SK-N-SH (cell line): ENCODE data around the gene P4HA3. TPM values are rescaled to one million over a fixed set of nuclear protein-coding genes. Genes with fewer than 3 reads are reported as not detected.

Experiments used
- CTCF ChIP-seq: fragments of 200-600 bp; sonication (generic); IDR thresholded peaks from 2 replicates; pipeline ENCODE4 v1.6.1; 2017; ENCODE audit warnings: antibody characterized with exemption, mild to moderate bottlenecking, moderate library complexity
- FOSL2 ChIP-seq: IDR thresholded peaks from 2 replicates; pipeline ENCODE4 v1.4.0; 2012; ENCODE audit warnings: low read depth, mild to moderate bottlenecking, moderate library complexity, borderline replicate concordance
- FOXJ3 ChIP-seq: sonication (generic); formaldehyde crosslinking; IDR thresholded peaks from 2 replicates; pipeline ENCODE4 v1.5.1; 2020; ENCODE audit warnings: mild to moderate bottlenecking, missing genetic modification reagents
- GABPA ChIP-seq: IDR thresholded peaks from 2 replicates; pipeline ENCODE4 v1.4.0; 2012; ENCODE audit warnings: low read depth, mild to moderate bottlenecking
- JUND ChIP-seq: IDR thresholded peaks from 2 replicates; pipeline ENCODE4 v1.4.0; 2012
- POLR2AphosphoS5 ChIP-seq: IDR thresholded peaks from 2 replicates; pipeline ENCODE4 v1.6.1; 2012; ENCODE audit warnings: low read depth, low read length
- SMC3 ChIP-seq: IDR thresholded peaks from 2 replicates; pipeline ENCODE4 v1.6.1; 2012; ENCODE audit warnings: low read depth, low read length, improper control_type of control experiment
- USF1 ChIP-seq: IDR thresholded peaks from 2 replicates; pipeline ENCODE4 v1.4.0; 2012; ENCODE audit warnings: low read depth, borderline replicate concordance
- polyA plus RNA-seq, 3 experiments: library from polyadenylated mRNA; depleted of rRNA; stranded (reverse); fragments of >200 nt; gene quantifications; 2 replicates each; pipeline ENCODE4 v1.2.3, GENCODE V29; 2012
- small RNA-seq, 7 experiments: library from RNA; depleted of rRNA; stranded (forward); fragments of <200 nt; gene quantifications; one replicate each; pipeline ENCODE3, GENCODE V24; 2012

Gene P4HA3
- polyA plus RNA-seq, 1 of the 3 experiments (the other 2 are of a cell fraction), result 8.4 TPM

- TF ChIP-seq USF1 (no peak), POLR2AphosphoS5 (no peak), FOSL2 (no peak), GABPA (no peak), SMC3 (no peak), CTCF (no peak), JUND (no peak), FOXJ3 (CRISPR knock-in tag) (no peak)
Measured at GRCh38 chr11:74220376-74220775, 91.1 kb downstream of the P4HA3 start (continued).

Small RNAs within 50 kb of the gene (small RNA-seq; reads per million reads assigned to genes)
- gene RF00409, result 0 reads per million in 7 experiments

Other genes with a start within 250 kb of the P4HA3 start
- gene C2CD3, start 140.6 kb downstream of the P4HA3 start, polyA plus RNA-seq (2012; rRNA removed), result 7.0 and 9.9 TPM in 2 replicates
- 107 and 109 TPM in 2 replicates for gene PPME1, start 140.4 kb downstream of the P4HA3 start, polyA plus RNA-seq (2012; rRNA removed)
- 0.90 and 1.0 TPM in 2 replicates for gene PGM2L1, start 86.8 kb upstream of the P4HA3 start, polyA plus RNA-seq (2012; rRNA removed)
- gene KCNE3, start 155.9 kb upstream of the P4HA3 start, polyA plus RNA-seq (2012; rRNA removed), result not detected in 2 replicates
- 4.6 and 5.3 TPM in 2 replicates for gene LIPT2, start 182.1 kb upstream of the P4HA3 start, polyA plus RNA-seq (2012; rRNA removed)